Vagina (tissue), 2 donors: Measurements from ENCODE around the gene C16orf82. TPM values are rescaled to one million over a fixed set of nuclear protein-coding genes. Genes with fewer than 3 reads are reported as not detected.

Source experiments
- DNase-seq, 2 donors: peaks; one replicate each; pipeline ENCODE4 v3.0.0-alpha.2; 2017; ENCODE audit errors: extremely low spot score in 2 of 2
- H3K27ac ChIP-seq: fragments of 200-600 bp; sonication (generic); one replicate; pipeline ENCODE4 v1.5.1; 2019
- H3K27me3 ChIP-seq: fragments of 200-600 bp; sonication (generic); one replicate; pipeline ENCODE4 v1.5.1; 2019
- H3K36me3 ChIP-seq, 2 donors: fragments of 200-600 bp; sonication (generic); one replicate each; pipeline ENCODE4 v1.5.1; 2017 to 2019
- H3K4me1 ChIP-seq: fragments of 200-600 bp; sonication (generic); one replicate; pipeline ENCODE4 v1.5.1; 2019
- H3K4me3 ChIP-seq, 2 donors: fragments of 200-600 bp; sonication (generic); 1 replicate in 1 of 2; 2 replicates in 1 of 2; pipeline ENCODE4 v1.5.1; 2016 to 2019
- H3K9me3 ChIP-seq: fragments of 200-600 bp; sonication (generic); one replicate; pipeline ENCODE4 v1.5.1; 2019
- POLR2A ChIP-seq, 2 donors: fragments of 450-650 bp; IDR thresholded peaks; one replicate each; pipeline ENCODE4 v1.6.1; 2017; ENCODE audit warnings: antibody characterized with exemption in 2 of 2, mild to moderate bottlenecking in 2 of 2, moderate library complexity in 2 of 2
- POLR2AphosphoS5 ChIP-seq, 2 donors: sonication (generic); formaldehyde crosslinking; IDR thresholded peaks; one replicate each; pipeline ENCODE4 v1.9.0; 2017; ENCODE audit warnings: antibody characterized with exemption in 2 of 2, mild to moderate bottlenecking in 2 of 2, low read depth in 1 of 2; ENCODE audit not compliant: insufficient read depth in 1 of 2
- intact Hi-C: fragments of 100-400 bp; cut with DNase I; formaldehyde crosslinking; loops from one replicate; pipeline ENCODE4 v1.15.1; 2023
- total RNA-seq: library from RNA; depleted of rRNA; stranded (reverse); fragments of >200 nt; gene quantifications from one replicate; pipeline ENCODE4 v1.2.3, GENCODE V29; 2016
- TF ChIP-seq, protein P1 (sequence below), 3 experiments: fragments of 450-650 bp in 2 of 3; fragments of 200-600 bp in 1 of 3; sonication (generic) in 1 of 3; IDR thresholded peaks; one replicate each; pipeline ENCODE4 v1.5.1; 2017 to 2019; ENCODE audit warnings: antibody characterized with exemption in 3 of 3, mild to moderate bottlenecking in 2 of 3, moderate library complexity in 2 of 3

Gene C16orf82
- total RNA-seq, 1 donor from 2014 or later, result not detected

DNA sequence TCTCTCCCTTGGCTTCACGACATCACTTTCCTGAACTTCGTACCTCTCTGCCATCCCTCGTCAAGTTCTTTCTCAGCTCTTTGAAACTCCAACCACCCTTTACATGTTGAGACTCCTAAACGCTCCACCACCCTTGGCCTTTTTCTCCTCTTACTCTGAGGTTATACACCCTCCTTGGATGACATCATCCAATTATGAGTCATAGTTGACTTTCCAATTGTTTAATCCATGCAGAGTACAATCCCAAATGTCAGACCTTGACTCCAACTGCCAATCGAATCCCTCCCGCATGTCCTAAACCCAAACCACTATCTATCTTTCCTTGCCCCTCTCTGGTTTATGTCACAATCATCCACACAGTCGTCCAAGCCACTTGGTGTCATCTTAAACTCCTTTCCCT, 18.4 kb upstream of the C16orf82 start:
- H3K36me3 ChIP-seq, result no peaks in the 10 kb centered on the region
- H3K9me3 ChIP-seq, result no peaks in the 10 kb centered on the region
- no peaks in the 10 kb centered on the region for H3K27me3 ChIP-seq
- intact Hi-C loops, result no loop called here
- TF ChIP-seq, protein P1, sequence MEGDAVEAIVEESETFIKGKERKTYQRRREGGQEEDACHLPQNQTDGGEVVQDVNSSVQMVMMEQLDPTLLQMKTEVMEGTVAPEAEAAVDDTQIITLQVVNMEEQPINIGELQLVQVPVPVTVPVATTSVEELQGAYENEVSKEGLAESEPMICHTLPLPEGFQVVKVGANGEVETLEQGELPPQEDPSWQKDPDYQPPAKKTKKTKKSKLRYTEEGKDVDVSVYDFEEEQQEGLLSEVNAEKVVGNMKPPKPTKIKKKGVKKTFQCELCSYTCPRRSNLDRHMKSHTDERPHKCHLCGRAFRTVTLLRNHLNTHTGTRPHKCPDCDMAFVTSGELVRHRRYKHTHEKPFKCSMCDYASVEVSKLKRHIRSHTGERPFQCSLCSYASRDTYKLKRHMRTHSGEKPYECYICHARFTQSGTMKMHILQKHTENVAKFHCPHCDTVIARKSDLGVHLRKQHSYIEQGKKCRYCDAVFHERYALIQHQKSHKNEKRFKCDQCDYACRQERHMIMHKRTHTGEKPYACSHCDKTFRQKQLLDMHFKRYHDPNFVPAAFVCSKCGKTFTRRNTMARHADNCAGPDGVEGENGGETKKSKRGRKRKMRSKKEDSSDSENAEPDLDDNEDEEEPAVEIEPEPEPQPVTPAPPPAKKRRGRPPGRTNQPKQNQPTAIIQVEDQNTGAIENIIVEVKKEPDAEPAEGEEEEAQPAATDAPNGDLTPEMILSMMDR (IDR thresholded peaks at IDR 0.05), result no peak
- TF ChIP-seq POLR2AphosphoS5 (IDR thresholded peaks at IDR 0.05; ENCODE audit: insufficient read depth in 1 of 2, low read depth in 1 of 2) (no peak), POLR2A (IDR thresholded peaks at IDR 0.05) (no peak)
- H3K4me3 ChIP-seq, result no peak overlapping the region
- H3K4me1 ChIP-seq, result no peaks in the 10 kb centered on the region
- DNase-seq, result no peak
- H3K27ac ChIP-seq, result no peak overlapping the region

DNA sequence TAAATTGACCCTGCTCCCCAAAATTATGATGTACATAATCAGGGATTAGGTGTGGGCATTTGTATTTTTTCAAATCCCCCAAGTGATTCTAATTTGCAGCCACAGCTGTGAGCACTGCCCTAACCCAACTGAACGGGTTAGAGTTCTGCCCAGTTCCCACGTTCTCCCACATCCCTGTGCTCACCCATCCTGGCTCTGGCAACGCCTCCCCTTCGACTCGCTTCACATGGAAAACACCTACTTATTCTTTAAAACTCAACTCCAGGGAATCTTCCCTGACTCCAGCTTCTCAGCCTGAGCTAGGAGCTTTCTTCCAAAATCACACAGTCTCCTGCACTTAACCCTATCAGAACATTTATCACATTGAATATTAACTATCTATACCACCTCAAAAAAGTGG, 17.6 kb upstream of the C16orf82 start:
- intact Hi-C loops, result no loop called here
- H3K27ac ChIP-seq, result no peak overlapping the region
- no peaks in the 10 kb centered on the region for H3K36me3 ChIP-seq
- no peaks in the 10 kb centered on the region for H3K4me1 ChIP-seq
- no peak for DNase-seq
- H3K27me3 ChIP-seq, result no peaks in the 10 kb centered on the region
- H3K9me3 ChIP-seq, result no peaks in the 10 kb centered on the region
- no peak overlapping the region for H3K4me3 ChIP-seq
- TF ChIP-seq POLR2AphosphoS5 (IDR thresholded peaks at IDR 0.05; ENCODE audit: insufficient read depth in 1 of 2, low read depth in 1 of 2), result no peak
- TF ChIP-seq POLR2A (IDR thresholded peaks at IDR 0.05), result no peak
- TF ChIP-seq, protein P1 (IDR thresholded peaks at IDR 0.05), result no peak

GRCh38 chr16:27052007-27052406, 14.7 kb upstream of the C16orf82 start:
- no peaks in the 10 kb centered on the region for H3K27me3 ChIP-seq
- intact Hi-C loops, result no loop called here
- H3K27ac ChIP-seq, result no peak overlapping the region
- H3K9me3 ChIP-seq, result no peaks in the 10 kb centered on the region
- DNase-seq, result no peak
- no peak overlapping the region for H3K4me3 ChIP-seq
- H3K36me3 ChIP-seq, result no peaks in the 10 kb centered on the region
- TF ChIP-seq POLR2A (IDR thresholded peaks at IDR 0.05) (no peak), POLR2AphosphoS5 (IDR thresholded peaks at IDR 0.05; ENCODE audit: insufficient read depth in 1 of 2, low read depth in 1 of 2) (no peak)
- TF ChIP-seq, protein P1 (IDR thresholded peaks at IDR 0.05), result no peak
- H3K4me1 ChIP-seq, result no peaks in the 10 kb centered on the region

- intact Hi-C loops, result no loop called here
Measured at GRCh38 chr16:27053996-27054395, 12.7 kb upstream of the C16orf82 start.

DNA sequence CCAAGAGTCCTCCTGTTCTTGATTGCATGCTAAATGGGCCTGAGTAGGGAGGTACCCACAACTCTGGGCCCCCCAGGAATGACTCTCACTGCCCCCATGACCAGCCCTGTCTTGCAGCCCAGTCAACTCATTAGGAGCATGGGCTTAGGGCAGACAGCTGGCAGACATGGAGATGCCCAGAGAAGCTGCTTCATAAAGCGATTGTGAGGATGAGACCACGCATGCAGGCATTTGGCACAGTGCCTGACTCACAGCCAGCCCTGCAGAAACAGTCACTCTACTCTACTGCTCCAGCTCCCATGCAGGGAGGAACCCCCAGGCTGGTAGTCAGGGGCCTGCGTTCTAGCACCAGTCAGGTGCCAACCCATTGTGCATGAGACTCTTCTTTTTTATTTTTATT, 8.4 kb upstream of the C16orf82 start:
- TF ChIP-seq POLR2A (IDR thresholded peaks at IDR 0.05), result no peak
- TF ChIP-seq, protein P1 (IDR thresholded peaks at IDR 0.05), result no peak
- no peak for TF ChIP-seq POLR2AphosphoS5 (IDR thresholded peaks at IDR 0.05; ENCODE audit: insufficient read depth in 1 of 2, low read depth in 1 of 2)

More at GRCh38 chr16:27053996-27054395, 12.7 kb upstream of the C16orf82 start:
- H3K4me3 ChIP-seq, result no peak overlapping the region
- no peak for DNase-seq
- no peak for TF ChIP-seq POLR2A (IDR thresholded peaks at IDR 0.05)
- TF ChIP-seq, protein P1 (IDR thresholded peaks at IDR 0.05), result no peak
- no peak for TF ChIP-seq POLR2AphosphoS5 (IDR thresholded peaks at IDR 0.05; ENCODE audit: insufficient read depth in 1 of 2, low read depth in 1 of 2)
- no peaks in the 10 kb centered on the region for H3K36me3 ChIP-seq
- H3K27ac ChIP-seq, result no peak overlapping the region
- no peaks in the 10 kb centered on the region for H3K9me3 ChIP-seq
- no peaks in the 10 kb centered on the region for H3K27me3 ChIP-seq
- no peaks in the 10 kb centered on the region for H3K4me1 ChIP-seq

More for the DNA sequence above, 8.4 kb upstream of the C16orf82 start:
- H3K4me3 ChIP-seq, result no peak overlapping the region
- intact Hi-C loops, result no loop called here
- no peaks in the 10 kb centered on the region for H3K9me3 ChIP-seq
- H3K4me1 ChIP-seq, result no peaks in the 10 kb centered on the region
- H3K27me3 ChIP-seq, result no peaks in the 10 kb centered on the region
- H3K36me3 ChIP-seq, result no peaks in the 10 kb centered on the region
- no peak overlapping the region for H3K27ac ChIP-seq
- DNase-seq, result no peak
